Measurements from ENCODE around the gene PROCA1. TPM values are rescaled to one million over a fixed set of nuclear protein-coding genes. Genes with fewer than 3 reads are reported as not detected.

The PROCA1 gene
- total and polyA plus RNA-seq, 2 donors from 2014 or later, result 3.4 to 3.5 TPM

GRCh38 chr17:28703552-28704218, 8.0 kb downstream of the PROCA1 start:
- TF ChIP-seq, protein P1, sequence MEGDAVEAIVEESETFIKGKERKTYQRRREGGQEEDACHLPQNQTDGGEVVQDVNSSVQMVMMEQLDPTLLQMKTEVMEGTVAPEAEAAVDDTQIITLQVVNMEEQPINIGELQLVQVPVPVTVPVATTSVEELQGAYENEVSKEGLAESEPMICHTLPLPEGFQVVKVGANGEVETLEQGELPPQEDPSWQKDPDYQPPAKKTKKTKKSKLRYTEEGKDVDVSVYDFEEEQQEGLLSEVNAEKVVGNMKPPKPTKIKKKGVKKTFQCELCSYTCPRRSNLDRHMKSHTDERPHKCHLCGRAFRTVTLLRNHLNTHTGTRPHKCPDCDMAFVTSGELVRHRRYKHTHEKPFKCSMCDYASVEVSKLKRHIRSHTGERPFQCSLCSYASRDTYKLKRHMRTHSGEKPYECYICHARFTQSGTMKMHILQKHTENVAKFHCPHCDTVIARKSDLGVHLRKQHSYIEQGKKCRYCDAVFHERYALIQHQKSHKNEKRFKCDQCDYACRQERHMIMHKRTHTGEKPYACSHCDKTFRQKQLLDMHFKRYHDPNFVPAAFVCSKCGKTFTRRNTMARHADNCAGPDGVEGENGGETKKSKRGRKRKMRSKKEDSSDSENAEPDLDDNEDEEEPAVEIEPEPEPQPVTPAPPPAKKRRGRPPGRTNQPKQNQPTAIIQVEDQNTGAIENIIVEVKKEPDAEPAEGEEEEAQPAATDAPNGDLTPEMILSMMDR (IDR thresholded peaks at IDR 0.05; ENCODE audit: borderline replicate concordance, extremely low read depth, insufficient read depth), result no peak
- Histone ChIP-seq H3K4me1 (ENCODE audit: control insufficient read depth in 2 of 3, insufficient read depth in 2 of 3, low read depth in 1 of 3, low read length in 3 of 3) (peaks cover 0 to 4% (median under 1%) of the 10 kb centered on the region in 3 donors), H3K9ac (ENCODE audit: low read length in 3 of 3) (no peak overlapping the region), H3K27ac (ENCODE audit: low read depth in 2 of 2, low read length in 2 of 2) (no peak overlapping the region), H3K4me3 (ENCODE audit: low read length in 3 of 3) (no peak overlapping the region), H3K27me3 (ENCODE audit: control insufficient read depth, insufficient read depth, low read length) (no peaks in the 10 kb centered on the region), H3K36me3 (ENCODE audit: control insufficient read depth in 2 of 3, insufficient read depth in 3 of 3, low read length in 3 of 3) (peaks cover 2 to 42% (median 41%) of the 10 kb centered on the region in 3 donors), H3K9me3 (ENCODE audit: control insufficient read depth in 2 of 3, insufficient read depth in 1 of 3, low read length in 3 of 3) (no peaks in the 10 kb centered on the region)
- intact Hi-C loops (cut with DNase I), result no loop called here
- FAIRE-seq (no peak), DNase-seq (no peak)

DNA sequence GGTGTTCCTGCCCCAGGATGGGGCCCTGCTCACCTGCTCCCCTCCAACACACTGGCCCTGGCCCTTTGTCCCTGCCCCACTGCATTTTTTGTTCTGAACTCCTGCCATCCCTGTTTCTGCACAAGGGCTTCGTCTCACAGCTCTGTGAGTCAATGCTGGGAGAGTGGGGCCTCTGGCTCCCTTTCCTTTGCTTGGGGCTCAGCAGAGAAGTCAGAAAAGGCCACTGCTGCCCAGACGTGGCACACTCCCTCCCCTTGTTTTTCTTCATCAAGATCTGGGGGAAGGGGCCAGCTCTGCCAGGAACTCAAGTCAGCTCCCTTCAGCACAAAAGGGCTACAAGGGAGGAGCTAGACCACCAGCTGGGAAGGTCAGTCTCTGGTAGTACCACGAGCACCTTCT, 8.9 kb downstream of the PROCA1 start:
- intact Hi-C loops (cut with DNase I), result no loop called here
- H3K9me3 ChIP-seq (ENCODE audit: control insufficient read depth in 2 of 3, insufficient read depth in 1 of 3, low read length in 3 of 3), result no peaks in the 10 kb centered on the region
- no peak overlapping the region for H3K27ac ChIP-seq (ENCODE audit: low read depth in 2 of 2, low read length in 2 of 2)
- H3K27me3 ChIP-seq (ENCODE audit: control insufficient read depth, insufficient read depth, low read length), result no peaks in the 10 kb centered on the region
- FAIRE-seq, result no peak
- TF ChIP-seq, protein P1 (IDR thresholded peaks at IDR 0.05; ENCODE audit: borderline replicate concordance, extremely low read depth, insufficient read depth), result no peak
- H3K4me1 ChIP-seq (ENCODE audit: control insufficient read depth in 2 of 3, insufficient read depth in 2 of 3, low read depth in 1 of 3, low read length in 3 of 3), result peaks cover 0 to 9% (median 3%) of the 10 kb centered on the region in 3 donors
- peaks cover 2 to 50% (median 46%) of the 10 kb centered on the region in 3 donors for H3K36me3 ChIP-seq (ENCODE audit: control insufficient read depth in 2 of 3, insufficient read depth in 3 of 3, low read length in 3 of 3)
- no peak for DNase-seq
- H3K9ac ChIP-seq (ENCODE audit: low read length in 3 of 3), result no peak overlapping the region
- no peak overlapping the region for H3K4me3 ChIP-seq (ENCODE audit: low read length in 3 of 3)

DNA sequence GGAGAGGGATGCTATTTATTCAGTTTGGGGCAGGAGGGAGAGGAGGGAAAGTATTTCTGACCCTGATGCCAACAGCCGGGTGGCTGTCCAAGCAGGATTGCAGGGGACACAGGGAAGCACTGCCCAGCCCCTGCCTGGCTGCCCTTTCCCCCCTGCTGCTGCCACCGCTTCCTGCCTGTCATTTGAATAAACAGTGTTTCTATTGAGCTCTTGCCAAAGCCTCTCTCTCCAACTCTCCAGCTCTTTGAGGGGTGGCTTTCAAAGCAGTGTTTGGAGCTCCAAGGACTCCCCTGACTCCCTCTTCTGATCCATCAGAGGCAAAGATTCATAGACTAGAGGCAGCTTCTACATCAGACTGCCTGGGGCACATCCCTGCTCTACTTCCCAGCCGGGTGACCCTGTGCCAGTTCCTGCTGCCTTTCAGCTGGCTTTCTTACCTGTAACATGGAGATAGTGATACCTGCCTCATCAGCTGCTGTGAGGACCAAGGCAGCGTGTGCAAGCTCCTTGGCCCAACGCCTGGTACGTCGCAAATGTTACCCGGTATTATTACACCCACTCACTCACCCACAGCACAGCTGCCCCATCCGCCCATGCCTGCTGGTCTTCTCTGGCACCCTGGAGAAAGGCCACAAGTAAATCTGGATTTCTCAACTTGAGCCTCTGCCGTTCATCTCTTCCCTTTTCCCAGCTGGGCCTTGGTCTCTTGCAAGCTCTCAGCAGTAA, 9.5 kb downstream of the PROCA1 start:
- no peak for FAIRE-seq
- no peaks in the 10 kb centered on the region for H3K9me3 ChIP-seq (ENCODE audit: control insufficient read depth in 2 of 3, insufficient read depth in 1 of 3, low read length in 3 of 3)
- no peaks in the 10 kb centered on the region for H3K27me3 ChIP-seq (ENCODE audit: control insufficient read depth, insufficient read depth, low read length)
- H3K9ac ChIP-seq (ENCODE audit: low read length in 3 of 3), result no peak overlapping the region
- no peak overlapping the region for H3K4me3 ChIP-seq (ENCODE audit: low read length in 3 of 3)
- DNase-seq, result no peak
- intact Hi-C loops (cut with DNase I), result no loop called here
- TF ChIP-seq, protein P1 (IDR thresholded peaks at IDR 0.05; ENCODE audit: borderline replicate concordance, extremely low read depth, insufficient read depth), result no peak
- H3K36me3 ChIP-seq (ENCODE audit: control insufficient read depth in 2 of 3, insufficient read depth in 3 of 3, low read length in 3 of 3), result peaks cover 2 to 55% (median 50%) of the 10 kb centered on the region in 3 donors
- no peak overlapping the region for H3K27ac ChIP-seq (ENCODE audit: low read depth in 2 of 2, low read length in 2 of 2)
- peaks cover 0 to 10% (median 3%) of the 10 kb centered on the region in 3 donors for H3K4me1 ChIP-seq (ENCODE audit: control insufficient read depth in 2 of 3, insufficient read depth in 2 of 3, low read depth in 1 of 3, low read length in 3 of 3)
